Inferior parietal cortex (tissue), 1 donor: ENCODE data around the gene ALG3.
A peak's percentile ranks its signal among the peaks of the same experiment; 100 is the strongest.

Experiments used
- DNase-seq: peaks from one replicate; pipeline ENCODE4 v3.0.0-alpha.2; 2016; ENCODE audit errors: extremely low spot score

The ALG3 gene

DNA sequence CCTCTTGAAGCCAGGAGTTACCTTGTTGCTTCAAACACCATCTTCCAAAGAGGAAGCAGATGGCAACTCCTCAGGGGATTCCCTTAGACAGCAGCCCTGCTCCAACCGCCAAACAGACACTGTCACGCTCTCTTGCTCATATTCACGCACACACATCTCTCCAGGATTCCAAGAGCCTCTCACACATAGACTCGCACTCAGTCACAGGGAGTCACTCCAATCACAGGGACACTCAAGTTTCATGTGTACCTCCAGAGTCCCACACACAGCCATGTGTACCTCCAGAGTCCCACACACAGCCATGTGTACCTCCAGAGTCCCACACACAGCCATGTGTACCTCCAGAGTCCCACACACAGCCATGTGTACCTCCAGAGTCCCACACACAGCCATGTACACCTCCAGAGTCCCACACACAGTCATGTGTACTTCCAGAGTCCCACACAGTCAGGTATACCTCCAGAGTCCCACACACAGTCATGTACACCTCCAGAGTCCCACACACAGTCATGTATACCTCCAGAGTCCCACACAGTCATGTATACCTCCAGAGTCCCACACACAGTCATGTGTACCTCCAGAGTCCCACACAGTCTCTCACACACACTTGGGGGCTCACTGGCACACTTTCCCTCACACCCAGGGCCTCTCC is 13.3 kb downstream of the ALG3 start:
- no peak for DNase-seq

GRCh38 chr3:184234671-184235380 is 13.9 kb downstream of the ALG3 start:
- no peak for DNase-seq

DNA sequence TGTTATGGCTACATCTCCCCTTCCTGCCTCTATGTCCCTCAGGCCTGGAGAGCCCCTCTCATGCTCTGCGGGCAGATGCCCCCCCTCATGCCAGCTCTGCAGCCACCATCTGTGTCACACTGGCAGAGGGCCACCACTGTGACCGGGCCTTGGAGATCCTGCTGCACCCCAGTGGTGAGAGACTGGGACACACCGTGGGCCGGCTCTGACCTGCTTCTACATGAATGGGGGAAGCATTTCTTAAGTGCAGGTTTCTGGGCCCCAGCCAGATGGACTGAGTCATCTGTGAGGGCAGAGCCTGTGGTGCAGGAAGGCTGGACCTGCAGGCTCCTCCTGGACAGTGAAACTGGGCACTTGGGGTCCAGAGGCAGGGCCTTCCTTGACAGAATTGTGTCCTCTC is 14.5 kb downstream of the ALG3 start:
- peak; percentile 43 for DNase-seq

DNA sequence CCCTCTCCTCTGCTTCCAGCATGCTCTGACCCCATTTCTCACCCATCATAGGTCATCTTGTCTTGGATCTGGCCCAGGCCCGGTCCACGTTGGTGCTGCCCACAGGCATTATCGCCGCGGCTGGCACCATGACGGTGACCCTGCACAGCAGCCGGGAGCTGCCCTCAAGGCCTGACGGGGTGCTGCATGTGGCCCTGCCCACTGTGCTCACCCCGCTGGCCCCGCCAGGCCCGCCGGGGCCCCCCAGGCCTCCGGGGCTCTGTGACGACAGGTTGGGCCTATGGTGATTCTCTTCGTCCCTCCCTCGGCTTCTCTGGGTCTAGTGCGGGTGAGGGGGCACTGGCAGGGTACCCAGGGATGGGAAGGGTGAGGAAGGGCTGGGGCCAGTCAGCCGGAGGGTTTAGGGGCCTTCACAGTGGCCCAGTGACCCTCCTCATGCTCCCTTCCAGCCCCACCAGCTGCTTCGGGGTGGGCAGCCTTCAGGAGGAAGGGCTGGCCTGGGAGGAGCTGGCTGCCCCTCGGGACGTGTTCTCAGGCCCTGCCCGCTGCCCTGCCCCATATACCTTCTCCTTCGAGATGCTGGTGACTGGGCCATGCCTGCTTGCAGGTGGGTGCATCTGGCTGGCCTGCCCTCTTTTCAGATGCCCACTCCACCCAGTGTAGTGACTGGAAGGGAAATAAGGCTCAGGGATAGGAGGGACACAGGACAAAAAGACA is 15.5 kb downstream of the ALG3 start:
- no peak for DNase-seq

GRCh38 chr3:184231671-184232070 is 17.1 kb downstream of the ALG3 start:
- DNase-seq: no peak

DNA sequence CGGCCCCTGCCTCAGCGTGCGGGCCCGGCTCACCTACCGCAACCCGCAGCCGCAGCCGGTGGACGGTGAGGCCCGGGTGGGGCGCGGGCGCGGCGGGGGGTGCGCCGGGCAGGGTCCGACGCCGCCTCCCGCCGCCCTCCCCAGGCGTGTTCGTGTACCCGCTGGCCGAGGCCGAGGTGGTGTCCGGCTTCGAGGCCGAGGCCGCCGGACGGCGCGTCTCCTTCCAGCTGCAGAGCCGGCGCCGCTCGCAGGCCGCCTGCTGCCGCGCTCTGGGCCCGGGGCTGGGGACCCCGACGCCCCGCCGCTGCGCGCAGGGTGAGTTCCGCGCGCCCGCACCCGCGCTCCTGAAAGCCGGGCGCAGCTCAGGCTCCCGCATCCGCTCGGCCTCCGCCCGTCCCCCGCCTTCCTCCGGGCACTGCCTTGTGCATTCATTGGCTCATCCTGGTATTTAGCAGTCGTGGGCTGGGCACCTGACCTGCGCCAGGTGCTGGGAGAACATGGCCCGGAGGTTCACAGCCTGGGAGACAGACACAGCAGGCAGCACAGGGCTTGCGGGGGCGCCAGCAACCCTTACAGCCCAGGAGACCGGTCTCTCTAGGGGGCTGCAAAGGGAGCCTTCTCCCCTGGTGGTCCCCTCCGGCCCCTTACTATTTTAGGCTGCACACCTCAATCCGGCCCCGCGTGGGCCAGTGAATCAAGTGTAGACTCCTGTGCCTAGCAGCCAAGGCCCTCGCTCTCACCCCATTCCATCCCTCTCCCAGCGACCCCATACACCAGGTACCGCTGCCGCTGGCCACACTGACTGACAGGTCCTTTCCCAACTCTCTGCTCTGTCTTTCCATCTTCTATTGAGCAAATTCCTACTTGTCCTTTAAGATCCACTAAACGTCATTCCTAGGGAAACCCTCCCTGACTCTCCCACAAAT is 17.9 kb downstream of the ALG3 start:
- DNase-seq: no peak

- no peak for DNase-seq
Observed at GRCh38 chr3:184230081-184230602, 18.6 kb downstream of the ALG3 start.

DNA sequence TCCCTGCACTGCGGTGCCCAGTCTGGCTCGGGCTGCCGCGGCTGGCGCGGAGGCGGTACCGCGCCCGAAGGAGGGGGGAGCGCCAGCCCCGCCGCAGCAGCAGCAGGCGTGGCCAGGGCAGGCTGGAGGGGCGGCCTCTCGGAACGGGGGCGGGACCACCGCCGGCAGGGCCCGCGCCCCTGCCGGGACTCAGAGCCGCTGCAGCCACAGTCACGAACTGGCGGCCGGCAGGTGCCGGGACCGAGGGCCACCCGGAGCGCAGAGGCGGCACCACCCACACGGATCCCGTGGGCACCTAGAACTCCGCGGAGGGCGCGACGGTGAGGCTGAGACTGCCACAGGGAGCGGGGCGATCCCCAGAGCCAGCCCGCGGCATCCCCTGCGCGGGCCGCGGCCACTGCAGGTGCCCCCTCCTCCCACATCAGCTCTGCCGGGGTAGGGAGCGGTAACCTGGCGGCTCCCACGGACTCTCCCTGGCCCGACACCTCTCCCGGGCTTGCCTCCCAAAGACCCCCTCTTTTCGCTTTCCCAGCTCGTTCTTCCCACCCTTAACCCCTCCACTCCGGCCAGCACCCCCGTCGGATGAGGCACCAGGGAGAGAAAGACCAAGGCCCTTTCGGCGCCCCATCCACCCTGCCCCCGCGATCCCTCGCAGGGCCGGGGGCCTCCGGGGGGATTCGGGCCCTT is 19.2 kb downstream of the ALG3 start, which contains the start of gene VWA5B2:
Gene VWA5B2 (plus strand): TSS at position 192 of the 687 bp plus-strand sequence. CDS start 944 bp downstream, outside the sequence.
- peak; percentile 32 for DNase-seq

DNA sequence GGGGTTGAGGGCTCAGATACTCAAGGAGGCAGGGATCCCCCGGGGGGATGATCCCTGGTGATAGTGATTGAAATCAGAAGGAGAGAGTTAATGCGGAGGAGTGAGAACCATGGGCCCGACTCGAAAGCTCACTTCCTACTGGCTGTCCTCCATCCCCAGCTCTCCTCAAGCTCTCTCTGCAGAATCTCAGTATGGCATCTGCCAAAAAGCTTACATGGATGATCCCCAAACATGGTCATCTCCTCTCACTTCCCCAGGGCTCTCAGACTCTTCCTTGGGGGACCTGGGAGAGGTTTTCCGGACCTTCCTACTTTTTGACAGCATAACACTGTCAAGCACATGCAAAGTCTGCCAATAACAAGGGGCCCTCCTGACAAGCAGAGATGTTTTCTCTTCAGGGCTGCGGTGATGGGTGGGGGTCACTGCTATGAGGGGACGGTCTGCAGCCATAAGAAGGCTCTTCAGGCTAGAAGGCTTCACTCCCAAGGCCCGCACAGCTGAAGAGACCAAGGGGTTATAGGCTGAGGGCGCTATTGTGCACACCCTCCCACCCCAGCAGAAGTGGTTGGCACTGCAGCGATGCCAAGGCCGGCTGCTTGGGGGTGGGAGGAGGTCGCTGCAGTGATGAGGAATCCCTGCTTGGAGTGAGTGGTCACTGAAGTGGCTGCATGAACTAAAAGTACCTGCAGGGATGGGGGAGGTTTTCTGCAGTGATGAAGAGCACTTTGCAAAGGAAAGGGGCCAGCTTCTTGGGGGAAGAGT is 20.2 kb downstream of the ALG3 start:
- peak; percentile 8 for DNase-seq

- DNase-seq: peak; percentile 32
Observed at GRCh38 chr3:184227481-184227935, 21.3 kb downstream of the ALG3 start.

DNA sequence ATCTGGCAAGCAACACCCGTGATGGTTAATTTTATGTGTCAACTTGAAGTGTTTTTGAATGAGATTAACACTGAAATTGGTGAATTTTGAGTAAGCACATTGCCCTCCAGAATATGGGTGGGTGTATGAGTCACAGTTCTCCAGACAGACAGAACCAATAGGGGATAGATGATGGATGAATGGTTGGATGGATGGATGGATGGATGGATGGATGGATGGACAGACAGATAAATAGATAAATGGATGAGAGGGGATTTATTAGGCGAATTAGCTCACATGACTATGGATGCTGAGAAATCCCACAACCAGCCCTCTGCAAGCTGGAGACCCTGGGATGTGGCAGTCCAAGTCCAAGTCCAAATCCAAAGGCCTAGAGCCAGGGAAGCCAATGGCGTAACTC is 24.8 kb downstream of the ALG3 start:
- no peak for DNase-seq

- DNase-seq: no peak
Observed at GRCh38 chr3:184222521-184222920, 26.2 kb downstream of the ALG3 start.

GRCh38 chr3:184218814-184219213 is 29.9 kb downstream of the ALG3 start:
- no peak for DNase-seq

GRCh38 chr3:184211718-184212117 is 37.0 kb downstream of the ALG3 start:
- no peak for DNase-seq

GRCh38 chr3:184211297-184211696 is 37.5 kb downstream of the ALG3 start:
- no peak for DNase-seq

DNA sequence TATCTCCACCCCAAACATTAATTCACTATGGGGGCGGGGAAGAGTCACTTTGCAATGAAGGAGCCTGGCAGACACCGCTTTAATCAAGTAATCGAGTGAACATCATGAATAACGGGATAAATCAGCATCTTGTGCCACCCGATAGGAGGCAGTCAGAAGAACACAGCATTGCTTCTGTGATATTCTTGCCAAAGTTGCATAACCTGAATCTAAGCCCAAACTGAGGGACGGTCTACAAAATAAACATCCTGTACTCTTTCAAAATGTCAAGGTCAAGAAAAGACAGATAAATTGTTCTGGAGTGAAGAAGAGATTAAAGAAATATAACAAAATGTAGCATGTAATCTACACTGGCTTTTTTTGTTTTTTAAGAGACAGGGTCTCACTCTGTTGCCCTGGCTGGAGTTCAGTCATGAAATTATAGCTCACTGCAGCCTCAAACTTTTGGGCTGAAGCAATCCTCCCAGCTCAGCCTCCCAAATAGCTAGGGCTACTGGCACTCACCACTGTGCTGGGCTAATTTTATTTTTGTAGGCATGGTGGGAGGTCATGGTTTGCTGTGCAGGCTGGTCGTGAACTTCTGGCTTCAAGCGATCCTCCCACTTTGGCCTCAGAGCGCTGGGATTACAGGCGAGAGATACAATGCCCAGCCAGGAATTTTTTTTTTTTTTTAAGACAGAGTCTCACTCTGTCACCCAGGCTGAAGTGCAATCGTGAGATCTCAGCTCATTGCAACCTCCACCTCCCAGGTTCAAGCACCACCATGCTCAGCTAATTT is 39.4 kb downstream of the ALG3 start:
- no peak for DNase-seq

GRCh38 chr3:184203526-184203925 is 45.2 kb downstream of the ALG3 start:
- DNase-seq: no peak

DNA sequence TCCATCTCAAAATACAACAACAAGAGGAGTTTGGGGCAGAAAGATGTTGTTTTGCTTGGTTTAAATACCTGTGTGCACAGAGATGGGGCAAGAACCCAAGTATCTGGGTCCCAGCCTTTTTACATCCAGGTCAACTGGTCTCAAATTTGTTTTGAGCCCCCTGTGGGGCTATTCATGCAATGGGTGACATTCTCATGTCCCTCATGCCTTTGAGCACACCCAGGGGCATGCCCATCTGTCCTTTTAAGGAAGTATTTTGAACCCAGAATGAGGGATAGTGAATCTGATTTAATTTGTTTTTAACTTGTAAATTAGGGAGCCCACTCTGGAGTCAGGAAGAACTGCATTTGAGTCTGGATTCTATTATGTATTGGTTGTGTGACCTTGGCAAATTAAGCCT is 47.9 kb downstream of the ALG3 start:
- no peak for DNase-seq

DNA sequence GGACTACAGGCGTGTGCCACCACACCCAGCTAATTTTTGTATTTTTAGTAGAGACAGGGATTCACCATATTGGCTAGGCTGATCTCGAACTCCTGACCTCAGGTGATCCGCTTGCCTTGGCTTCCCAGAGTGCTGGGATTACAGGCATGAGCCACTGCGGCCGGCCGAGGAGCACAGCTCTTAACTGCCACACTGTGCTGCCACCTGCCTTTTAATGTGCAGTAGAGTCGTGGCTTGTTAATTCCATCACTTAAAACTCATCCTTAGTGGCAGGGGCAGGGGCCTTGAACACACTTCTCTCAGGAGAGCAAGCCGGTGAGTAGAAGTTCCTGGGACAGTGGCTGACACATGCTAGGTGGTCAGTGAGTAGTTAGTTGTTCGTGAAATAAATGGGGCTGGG is 50.3 kb downstream of the ALG3 start:
- DNase-seq: no peak
